Nephron progenitor cell (in vitro differentiated cells): ENCODE measurements around the gene SLC26A1.
"Not testable (repeated sequence)": the region's sequence is repeated elsewhere in the genome, so short reads cannot be mapped to it uniquely, and the experiment has no call there.

ENCODE experiments used
- DNase-seq: peaks from one replicate; pipeline ENCODE4 v3.0.0; 2021
- H3K27ac Mint-ChIP-seq: 2 replicates; pipeline ENCODE4 v1.8.0; 2021; ENCODE audit warnings: mild to moderate bottlenecking, moderate library complexity, mixed read lengths
- H3K27me3 Mint-ChIP-seq: 2 replicates; pipeline ENCODE4 v1.8.0; 2021; ENCODE audit warnings: mild to moderate bottlenecking, low read depth, mixed read lengths; ENCODE audit not compliant: poor library complexity
- H3K36me3 Mint-ChIP-seq: 2 replicates; pipeline ENCODE4 v1.8.0; 2021; ENCODE audit warnings: low read depth, mixed read lengths
- H3K4me1 Mint-ChIP-seq: 2 replicates; pipeline ENCODE4 v1.8.0; 2021; ENCODE audit warnings: mixed read lengths
- H3K4me3 Mint-ChIP-seq: 2 replicates; pipeline ENCODE4 v1.8.0; 2021; ENCODE audit warnings: mild to moderate bottlenecking, moderate library complexity, mixed read lengths
- H3K9me3 Mint-ChIP-seq: 2 replicates; pipeline ENCODE4 v1.8.0; 2021; ENCODE audit warnings: mild to moderate bottlenecking, moderate library complexity, mixed read lengths
- CTCF ChIP-seq: fragments of 200-600 bp; sonication (generic); IDR thresholded peaks from 2 replicates; pipeline ENCODE4 v1.5.0; 2021; ENCODE audit warnings: antibody characterized with exemption

SLC26A1 gene

GRCh38 chr4:947491-947971, 45.7 kb downstream of the SLC26A1 start:
- TF ChIP-seq CTCF: no peak
- H3K27ac Mint-ChIP-seq: no peak overlapping the region
- no peak for DNase-seq
- H3K27me3 Mint-ChIP-seq: peaks cover 48% of the 10 kb centered on the region
- no peaks in the 10 kb centered on the region for H3K36me3 Mint-ChIP-seq
- H3K4me3 Mint-ChIP-seq: no peak overlapping the region
- no peaks in the 10 kb centered on the region for H3K9me3 Mint-ChIP-seq
- peaks cover 60% of the 10 kb centered on the region for H3K4me1 Mint-ChIP-seq

GRCh38 chr4:946517-947471, 46.4 kb downstream of the SLC26A1 start:
- no peaks in the 10 kb centered on the region for H3K9me3 Mint-ChIP-seq
- peaks cover 56% of the 10 kb centered on the region for H3K27me3 Mint-ChIP-seq
- no peaks in the 10 kb centered on the region for H3K36me3 Mint-ChIP-seq
- H3K27ac Mint-ChIP-seq: no peak overlapping the region
- no peak overlapping the region for H3K4me3 Mint-ChIP-seq
- peaks cover 53% of the 10 kb centered on the region for H3K4me1 Mint-ChIP-seq
- TF ChIP-seq CTCF: no peak
- DNase-seq: no peak

GRCh38 chr4:946103-946450, 47.1 kb downstream of the SLC26A1 start:
- no peak overlapping the region for H3K27ac Mint-ChIP-seq
- DNase-seq: no peak
- H3K4me1 Mint-ChIP-seq: peaks cover 45% of the 10 kb centered on the region
- H3K9me3 Mint-ChIP-seq: no peaks in the 10 kb centered on the region
- no peaks in the 10 kb centered on the region for H3K36me3 Mint-ChIP-seq
- TF ChIP-seq CTCF: no peak
- H3K27me3 Mint-ChIP-seq: peaks cover 57% of the 10 kb centered on the region
- peak overlapping the region; percentile 77 for H3K4me3 Mint-ChIP-seq

- Mint-ChIP-seq H3K4me3 (peak overlapping the region; percentile 77), H3K27me3 (peaks cover 59% of the 10 kb centered on the region), H3K4me1 (peaks cover 40% of the 10 kb centered on the region), H3K27ac (no peak overlapping the region), H3K36me3 (no peaks in the 10 kb centered on the region), H3K9me3 (no peaks in the 10 kb centered on the region)
- DNase-seq: no peak
- no peak for TF ChIP-seq CTCF
Observed at GRCh38 chr4:945274-946102, 47.7 kb downstream of the SLC26A1 start.

- H3K27me3 Mint-ChIP-seq: peaks cover 87% of the 10 kb centered on the region
- H3K4me1 Mint-ChIP-seq, DNase-seq, H3K27ac Mint-ChIP-seq, H3K36me3 Mint-ChIP-seq, H3K4me3 Mint-ChIP-seq, H3K9me3 Mint-ChIP-seq: not testable (repeated sequence)
Observed at GRCh38 chr4:939508-939907, 53.7 kb downstream of the SLC26A1 start.
